HG03571 (cell line): Measurements from ENCODE around the gene ZSCAN10.

Experiments used
- ATAC-seq: cut with Tn5 transposase; IDR thresholded peaks from one replicate; pipeline ENCODE4 v1.9.1; 2021; ENCODE audit not compliant: unreplicated experiment

ZSCAN10 gene

DNA sequence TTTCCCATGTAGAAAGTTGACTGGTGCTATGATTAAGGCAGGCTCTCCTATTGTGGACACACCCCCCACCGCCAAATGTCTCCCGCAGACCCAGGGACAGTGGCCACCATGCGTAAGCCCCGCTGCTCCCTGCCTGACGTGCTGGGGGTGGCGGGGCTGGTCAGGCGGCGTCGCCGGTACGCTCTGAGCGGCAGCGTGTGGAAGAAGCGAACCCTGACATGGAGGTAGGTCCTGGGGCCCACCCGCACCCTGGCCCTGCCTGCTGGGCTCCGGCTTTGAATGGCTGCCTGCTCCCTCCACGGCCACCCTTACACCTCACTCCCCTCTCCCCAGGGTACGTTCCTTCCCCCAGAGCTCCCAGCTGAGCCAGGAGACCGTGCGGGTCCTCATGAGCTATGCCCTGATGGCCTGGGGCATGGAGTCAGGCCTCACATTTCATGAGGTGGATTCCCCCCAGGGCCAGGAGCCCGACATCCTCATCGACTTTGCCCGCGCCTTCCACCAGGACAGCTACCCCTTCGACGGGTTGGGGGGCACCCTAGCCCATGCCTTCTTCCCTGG lies 49.1 kb downstream of the ZSCAN10 start:
- no peak for ATAC-seq

DNA sequence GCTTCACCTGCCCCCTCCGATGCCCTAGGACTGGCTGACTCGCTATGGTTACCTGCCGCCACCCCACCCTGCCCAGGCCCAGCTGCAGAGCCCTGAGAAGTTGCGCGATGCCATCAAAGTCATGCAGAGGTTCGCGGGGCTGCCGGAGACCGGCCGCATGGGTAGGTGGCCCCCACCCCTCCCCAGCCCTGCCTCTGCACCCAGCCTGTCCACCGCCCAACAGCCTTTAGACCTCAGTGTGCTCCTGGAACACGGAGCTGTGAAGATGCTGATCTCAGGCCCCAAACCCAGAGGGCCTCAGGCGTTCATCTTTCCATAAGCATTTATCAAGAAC lies 51.7 kb downstream of the ZSCAN10 start:
- no peak for ATAC-seq

DNA sequence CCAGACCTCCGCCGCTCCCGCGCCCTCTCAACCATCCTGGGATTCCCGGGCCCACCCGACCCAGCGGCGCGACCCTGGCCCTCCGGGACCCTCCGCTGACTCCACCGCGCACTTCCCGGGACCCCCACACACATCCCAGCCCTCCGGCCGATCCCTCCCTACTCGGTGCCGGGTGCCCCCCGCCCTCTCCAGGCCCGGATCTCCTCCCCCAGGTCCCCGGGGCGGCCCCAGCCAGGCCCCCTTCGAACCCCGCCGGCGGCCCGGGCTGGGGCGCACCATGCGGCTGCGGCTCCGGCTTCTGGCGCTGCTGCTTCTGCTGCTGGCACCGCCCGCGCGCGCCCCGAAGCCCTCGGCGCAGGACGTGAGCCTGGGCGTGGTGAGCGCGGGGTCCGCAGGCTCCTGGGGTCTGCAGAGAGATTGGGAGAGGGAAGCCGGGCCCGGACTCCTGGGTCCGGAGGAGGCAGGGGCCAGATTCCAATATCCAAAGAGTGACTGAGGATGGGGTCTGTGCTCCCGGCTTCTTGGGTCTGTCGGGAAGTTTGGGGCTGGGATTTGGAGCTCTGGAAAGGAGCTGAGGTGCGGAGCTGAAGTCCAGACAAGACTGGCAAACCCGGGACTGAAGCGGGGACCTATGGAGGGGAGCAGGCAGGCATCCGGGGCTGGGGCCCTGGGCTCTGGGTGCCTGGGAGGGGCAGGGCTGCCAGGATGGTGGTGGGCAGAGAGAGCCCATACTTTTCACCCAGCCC lies 52.3 kb downstream of the ZSCAN10 start:
- no peak for ATAC-seq

DNA sequence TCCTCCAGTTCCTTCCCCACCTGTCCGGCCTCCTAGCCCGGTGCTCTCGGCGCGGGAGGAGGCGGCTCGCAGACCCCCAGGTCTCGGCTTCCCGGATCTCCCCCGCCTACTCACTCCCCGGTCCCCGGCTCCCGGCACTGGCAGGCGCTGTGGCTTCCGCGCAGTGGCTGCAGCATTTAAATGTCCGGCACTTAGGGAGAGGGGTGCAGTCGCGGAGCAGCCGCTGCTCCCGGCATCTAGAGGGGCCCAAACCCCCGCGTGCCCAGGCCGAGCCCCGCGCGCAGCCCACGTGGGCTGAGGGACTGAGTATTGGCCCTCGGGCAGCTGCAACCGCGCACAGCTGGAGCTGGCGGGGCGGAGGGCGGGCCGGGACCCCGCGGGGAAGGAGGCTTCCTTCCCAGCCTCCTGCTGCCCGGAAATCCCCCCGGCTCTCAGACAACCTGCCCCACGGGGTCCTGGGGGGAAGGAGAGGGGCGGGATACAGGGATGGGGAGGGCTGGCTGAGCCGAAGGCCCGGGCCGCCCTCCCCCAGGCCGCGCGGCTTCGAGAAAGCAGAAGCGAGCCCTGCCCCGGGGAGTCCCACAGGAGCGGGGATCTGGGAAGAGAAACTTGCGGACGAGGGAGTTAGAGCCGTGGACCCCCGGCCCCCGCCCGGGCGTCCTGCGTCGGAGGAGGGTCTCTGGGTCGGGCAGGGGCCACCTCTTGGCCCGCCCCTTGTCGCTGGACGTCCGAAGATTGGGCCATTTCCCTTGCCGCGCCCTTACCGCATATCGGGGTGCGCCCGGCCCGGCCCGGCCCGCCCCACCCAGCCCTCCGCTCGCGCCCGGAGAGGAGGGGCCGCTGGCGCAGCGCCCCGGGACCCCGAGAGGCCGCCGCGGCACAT lies 53.1 kb downstream of the ZSCAN10 start, which contains the start of gene MMP25:
MMP25 (plus strand) TSS at position 804 of the 883 bp plus-strand sequence. CDS start 357 bp downstream, outside the sequence.
- no peak for ATAC-seq

DNA sequence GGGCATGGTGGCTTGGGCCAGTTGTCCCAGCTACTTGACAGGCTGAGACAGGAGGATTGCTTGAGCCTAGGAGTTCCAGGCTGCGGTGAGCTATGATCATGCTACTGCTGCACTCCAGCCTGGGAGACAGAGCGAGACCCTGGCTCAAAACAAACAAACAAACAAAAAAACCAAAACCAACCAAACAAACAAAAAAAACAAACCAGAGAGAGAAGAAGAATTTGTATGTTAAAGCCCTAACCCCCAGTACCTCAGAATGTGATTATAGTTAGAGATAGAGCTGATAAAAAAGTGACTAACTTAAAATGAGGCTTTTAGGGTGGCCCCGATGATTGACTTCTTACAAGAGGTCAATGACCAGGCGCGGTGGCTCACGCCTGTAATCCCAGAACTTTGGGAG lies 54.4 kb downstream of the ZSCAN10 start:
- ATAC-seq: no peak

DNA sequence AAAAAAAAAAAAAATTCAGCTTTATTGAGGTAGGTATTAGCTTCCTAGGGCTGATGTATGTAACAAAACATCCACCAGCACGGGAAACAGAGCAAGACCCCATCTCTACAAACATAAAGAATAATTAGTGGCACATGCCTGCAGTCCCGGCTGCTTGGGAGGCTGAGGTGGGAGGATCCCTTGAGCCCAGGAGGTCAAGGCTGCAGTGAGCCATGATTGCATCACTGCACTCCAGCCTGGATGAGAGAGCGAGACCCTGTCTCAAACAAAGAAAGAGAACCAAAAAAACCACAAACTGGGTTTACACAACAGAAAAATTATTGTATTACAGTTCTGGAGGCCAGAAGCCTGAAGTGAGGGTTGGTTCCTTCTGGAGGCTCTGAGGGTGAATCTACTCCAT lies 56.7 kb downstream of the ZSCAN10 start:
- no peak for ATAC-seq

DNA sequence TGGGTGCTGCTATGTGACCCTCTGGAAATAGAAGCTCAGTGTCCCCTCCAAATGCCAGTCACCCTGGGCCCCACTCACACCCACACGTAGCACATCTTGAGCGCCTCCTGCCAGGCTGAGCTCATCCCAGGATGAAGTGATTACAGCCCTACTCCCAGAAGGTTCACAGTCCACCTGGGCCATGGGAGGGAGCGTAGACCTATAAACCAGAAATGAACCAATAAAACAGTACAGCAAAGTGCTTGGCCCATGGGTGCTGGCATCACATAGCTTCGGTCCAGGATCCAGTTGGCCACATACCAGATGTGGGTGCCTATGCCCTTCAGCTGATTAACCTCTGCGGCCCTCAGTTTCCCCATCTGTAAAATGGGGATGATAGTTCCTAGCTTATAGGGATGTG lies 60.2 kb downstream of the ZSCAN10 start:
- ATAC-seq: no peak
